ENCODE results near the gene HTRA2. TPM values are rescaled to one million over a fixed set of nuclear protein-coding genes. Genes with fewer than 3 reads are reported as not detected.

HTRA2 gene
- total and polyA plus RNA-seq, 8 donors = 8.5 to 24.3 (median 11.3) TPM

- Histone ChIP-seq H3K9me3 (no peaks in the 10 kb centered on the region), H3K27ac (no peak overlapping the region), H3K4me3 (peak overlapping the region in 3 of 4 donors; percentile 7 to 41 (median 23)), H3K36me3 (no peaks in the 10 kb centered on the region), H3K4me1 (peaks cover 0 to 12% (median 6%) of the 10 kb centered on the region in 3 donors), H3K27me3 (peaks cover 0 to 6% (median 0%) of the 10 kb centered on the region in 4 donors)
- TF ChIP-seq CTCF (IDR thresholded peaks at IDR 0.05) = no peak
- FAIRE-seq (no peak), ATAC-seq (peak in 2 of 4 donors; percentile 2 to 4), DNase-seq (no peak)
- whole genome bisulfite sequencing, 2 donors = 6 to 7% methylated on average over 41 of the region's 41 CpGs
- intact Hi-C loops (cut with DNase I) = no loop called here
Observed at GRCh38 chr2:74498500-74499266, 31.1 kb upstream of the HTRA2 start.

GRCh38 chr2:74499267-74499939 is 30.3 kb upstream of the HTRA2 start, which contains the start of gene LBX2:
TSS of gene LBX2 (minus strand) at chr2:74499603. CDS start at chr2:74499537, 66 bp downstream.
- Histone ChIP-seq H3K27ac (no peak within 1 kb of the TSS), H3K4me1 (peaks cover 0 to 15% (median 6%) of the 10 kb centered on the region in 3 donors), H3K4me3 (peak within 1 kb of the TSS in 3 of 4 donors; percentile 7 to 41 (median 23)), H3K9me3 (no peaks in the 10 kb centered on the region), H3K36me3 (no peaks in the 10 kb centered on the region), H3K27me3 (peaks cover 0 to 6% (median 0%) of the 10 kb centered on the region in 4 donors)
- intact Hi-C loops (cut with DNase I) = no loop called here
- peak in 2 of 6 donors; percentile 63 to 66 for DNase-seq
- no peak for ATAC-seq
- 12 to 13% methylated on average over 58 to 65 of the region's 65 CpGs for WGBS, 2 donors
- TF ChIP-seq CTCF (IDR thresholded peaks at IDR 0.05) = no peak
- no peak for FAIRE-seq

GRCh38 chr2:74499940-74500577 is 29.7 kb upstream of the HTRA2 start:
- TF ChIP-seq CTCF (IDR thresholded peaks at IDR 0.05) = no peak
- Histone ChIP-seq H3K9me3 (no peaks in the 10 kb centered on the region), H3K4me1 (peaks cover 0 to 15% (median 6%) of the 10 kb centered on the region in 3 donors), H3K36me3 (no peaks in the 10 kb centered on the region), H3K4me3 (no peak overlapping the region), H3K27me3 (peaks cover 0 to 6% (median 0%) of the 10 kb centered on the region in 4 donors), H3K27ac (no peak overlapping the region)
- intact Hi-C loops (cut with DNase I) = no loop called here
- WGBS, 2 donors = 70% methylated on average over 15 of the region's 15 CpGs
- DNase-seq (no peak), FAIRE-seq (no peak), ATAC-seq (no peak)

- intact Hi-C loops (cut with DNase I) = no loop called here
- TF ChIP-seq CTCF (IDR thresholded peaks at IDR 0.05) = no peak
- no peak for ATAC-seq
- peaks cover 0 to 6% (median 0%) of the 10 kb centered on the region in 4 donors for H3K27me3 ChIP-seq
- FAIRE-seq = no peak
- peaks cover 0 to 20% (median 7%) of the 10 kb centered on the region in 3 donors for H3K4me1 ChIP-seq
- no peak overlapping the region for H3K27ac ChIP-seq
- H3K36me3 ChIP-seq = no peaks in the 10 kb centered on the region
- H3K9me3 ChIP-seq = no peaks in the 10 kb centered on the region
- H3K4me3 ChIP-seq = no peak overlapping the region
- DNase-seq = no peak
Observed at GRCh38 chr2:74500578-74500946, 29.2 kb upstream of the HTRA2 start.

Measured in pancreas (tissue), 10 donors.